Measurements from ENCODE around the gene TTN. TPM values are rescaled to one million over a fixed set of nuclear protein-coding genes. Genes with fewer than 3 reads are reported as not detected.

Gene TTN
- total RNA-seq, 1 experiment from 2014 or later: not detected

DNA sequence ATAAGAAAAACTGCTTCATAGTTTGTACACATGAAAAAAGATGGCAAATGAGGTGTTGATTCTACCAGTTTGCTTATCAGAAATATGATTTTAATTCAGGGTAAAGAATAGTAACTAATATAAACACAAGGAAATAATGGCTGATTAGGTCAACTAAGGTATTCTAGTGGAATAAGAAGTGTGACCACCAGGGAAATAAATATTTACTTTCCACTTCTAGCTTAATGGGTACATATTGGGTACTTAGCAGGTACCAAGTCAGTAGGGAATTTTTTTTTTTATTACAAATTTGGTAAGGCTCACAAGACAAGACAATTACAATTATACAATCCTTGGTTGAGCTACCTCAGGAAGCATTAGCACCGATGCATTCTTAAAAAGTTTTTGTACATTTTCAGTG, 191.3 kb downstream of the TTN start:
- Histone ChIP-seq H2AFZ (no peak overlapping the region), H3F3A (ENCODE audit: insufficient read depth, low read depth) (no peaks in the 10 kb centered on the region), H3K27ac (no peak overlapping the region), H4K20me1 (ENCODE audit: insufficient read depth) (no peaks in the 10 kb centered on the region), H3K4me3 (no peak overlapping the region), H3K9me2 (ENCODE audit: insufficient read depth) (peaks cover 4% of the 10 kb centered on the region; the same call in 1 of the 2 replicates), H3K9me3 (ENCODE audit: insufficient read depth, low read depth) (no peaks in the 10 kb centered on the region), H3K4me2 (no peak overlapping the region), H3K27me3 (ENCODE audit: insufficient read depth, low read depth) (no peaks in the 10 kb centered on the region), H3K36me3 (ENCODE audit: low read depth) (peaks cover 4% of the 10 kb centered on the region; the same call in 1 of the 2 replicates), H3K79me2 (ENCODE audit: low read depth) (no peaks in the 10 kb centered on the region), H3K4me1 (replicated peaks; ENCODE audit: insufficient read depth) (no peaks in the 10 kb centered on the region)
- CTCF ChIA-PET: no interaction called here
- no TSS peak for BruUV-seq (replicated peaks)
- intact Hi-C loops (cut with micrococcal nuclease; ENCODE audit: unreplicated experiment): no loop called here
- POLR2A ChIA-PET (ENCODE audit: unreplicated experiment): no interaction called here
- TF ChIP-seq, protein P1, sequence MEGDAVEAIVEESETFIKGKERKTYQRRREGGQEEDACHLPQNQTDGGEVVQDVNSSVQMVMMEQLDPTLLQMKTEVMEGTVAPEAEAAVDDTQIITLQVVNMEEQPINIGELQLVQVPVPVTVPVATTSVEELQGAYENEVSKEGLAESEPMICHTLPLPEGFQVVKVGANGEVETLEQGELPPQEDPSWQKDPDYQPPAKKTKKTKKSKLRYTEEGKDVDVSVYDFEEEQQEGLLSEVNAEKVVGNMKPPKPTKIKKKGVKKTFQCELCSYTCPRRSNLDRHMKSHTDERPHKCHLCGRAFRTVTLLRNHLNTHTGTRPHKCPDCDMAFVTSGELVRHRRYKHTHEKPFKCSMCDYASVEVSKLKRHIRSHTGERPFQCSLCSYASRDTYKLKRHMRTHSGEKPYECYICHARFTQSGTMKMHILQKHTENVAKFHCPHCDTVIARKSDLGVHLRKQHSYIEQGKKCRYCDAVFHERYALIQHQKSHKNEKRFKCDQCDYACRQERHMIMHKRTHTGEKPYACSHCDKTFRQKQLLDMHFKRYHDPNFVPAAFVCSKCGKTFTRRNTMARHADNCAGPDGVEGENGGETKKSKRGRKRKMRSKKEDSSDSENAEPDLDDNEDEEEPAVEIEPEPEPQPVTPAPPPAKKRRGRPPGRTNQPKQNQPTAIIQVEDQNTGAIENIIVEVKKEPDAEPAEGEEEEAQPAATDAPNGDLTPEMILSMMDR (conservative IDR thresholded peaks at IDR 0.05): no peak
- TF ChIP-seq EZH2 (IDR thresholded peaks at IDR 0.05; ENCODE audit: low read depth): no peak
- DNase-seq: no peak

DNA sequence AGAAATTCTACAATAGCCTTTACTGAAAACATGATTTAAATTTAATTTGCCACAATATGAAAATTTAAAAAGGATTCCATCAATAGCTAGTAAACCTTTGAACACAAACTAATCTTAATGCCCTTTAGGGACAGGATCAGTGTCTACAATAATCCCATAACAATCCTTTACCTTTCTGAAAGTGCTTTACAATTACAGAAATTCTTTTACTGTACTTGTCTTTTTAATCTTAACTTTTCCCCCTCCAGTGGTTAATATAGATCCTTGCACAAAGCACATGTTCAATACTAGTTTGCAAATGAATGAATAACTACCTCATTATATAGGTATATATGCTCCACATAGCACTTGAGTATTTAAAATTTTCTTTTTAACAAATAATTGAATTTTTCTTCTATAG, 204.3 kb downstream of the TTN start:
- CTCF ChIA-PET: no interaction called here
- no TSS peak for BruUV-seq (replicated peaks)
- Histone ChIP-seq H3K4me3 (no peak overlapping the region), H3K27me3 (ENCODE audit: insufficient read depth, low read depth) (no peaks in the 10 kb centered on the region), H3F3A (ENCODE audit: insufficient read depth, low read depth) (no peaks in the 10 kb centered on the region), H4K20me1 (ENCODE audit: insufficient read depth) (no peaks in the 10 kb centered on the region), H3K9me2 (ENCODE audit: insufficient read depth) (no peaks in the 10 kb centered on the region), H3K4me2 (no peak overlapping the region), H3K27ac (no peak overlapping the region), H2AFZ (no peak overlapping the region), H3K36me3 (ENCODE audit: low read depth) (no peaks in the 10 kb centered on the region), H3K9me3 (ENCODE audit: insufficient read depth, low read depth) (no peaks in the 10 kb centered on the region), H3K4me1 (replicated peaks; ENCODE audit: insufficient read depth) (no peaks in the 10 kb centered on the region), H3K79me2 (ENCODE audit: low read depth) (no peaks in the 10 kb centered on the region)
- POLR2A ChIA-PET (ENCODE audit: unreplicated experiment): no interaction called here
- TF ChIP-seq, protein P1 (conservative IDR thresholded peaks at IDR 0.05): no peak
- TF ChIP-seq EZH2 (IDR thresholded peaks at IDR 0.05; ENCODE audit: low read depth): no peak
- intact Hi-C loops (cut with micrococcal nuclease; ENCODE audit: unreplicated experiment): no loop called here
- DNase-seq: no peak

DNA sequence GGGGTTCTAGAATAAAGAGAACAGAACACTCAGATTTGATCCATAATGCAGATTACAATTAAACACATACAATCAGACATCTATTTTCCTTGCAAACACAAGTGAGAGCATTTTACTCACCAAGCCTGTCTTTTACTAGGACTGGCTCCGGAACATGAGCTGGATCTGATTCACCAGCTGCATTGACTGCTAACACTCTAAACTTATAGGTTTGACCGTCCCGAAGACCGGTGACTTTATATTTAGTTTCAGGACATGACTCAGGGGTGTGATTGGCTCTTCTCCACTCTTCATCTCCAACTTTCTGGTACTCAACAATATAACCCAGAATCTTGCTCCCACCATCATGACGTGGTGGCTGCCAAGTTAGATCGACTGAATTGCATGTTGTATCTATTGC, 214.6 kb downstream of the TTN start:
- H3K27me3 ChIP-seq (ENCODE audit: insufficient read depth, low read depth): no peaks in the 10 kb centered on the region
- no peak overlapping the region for H2AFZ ChIP-seq
- TF ChIP-seq EZH2 (IDR thresholded peaks at IDR 0.05; ENCODE audit: low read depth): no peak
- TF ChIP-seq, protein P1 (conservative IDR thresholded peaks at IDR 0.05): no peak
- H3K9me3 ChIP-seq (ENCODE audit: insufficient read depth, low read depth): no peaks in the 10 kb centered on the region
- no peak overlapping the region for H3K4me2 ChIP-seq
- no peak overlapping the region for H3K4me3 ChIP-seq
- H3K4me1 ChIP-seq (replicated peaks; ENCODE audit: insufficient read depth): no peaks in the 10 kb centered on the region
- no peak overlapping the region for H3K27ac ChIP-seq
- DNase-seq: no peak
- POLR2A ChIA-PET (ENCODE audit: unreplicated experiment): no interaction called here
- intact Hi-C loops (cut with micrococcal nuclease; ENCODE audit: unreplicated experiment): no loop called here
- no peaks in the 10 kb centered on the region for H4K20me1 ChIP-seq (ENCODE audit: insufficient read depth)
- H3K9me2 ChIP-seq (ENCODE audit: insufficient read depth): no peaks in the 10 kb centered on the region
- CTCF ChIA-PET: no interaction called here
- no peaks in the 10 kb centered on the region for H3K79me2 ChIP-seq (ENCODE audit: low read depth)
- BruUV-seq (replicated peaks): no TSS peak
- H3K36me3 ChIP-seq (ENCODE audit: low read depth): peaks cover 4% of the 10 kb centered on the region; the same call in 1 of the 2 replicates
- no peaks in the 10 kb centered on the region for H3F3A ChIP-seq (ENCODE audit: insufficient read depth, low read depth)

Data from PC-9 (cell line).